Fibroblast of the aortic adventitia (primary cell): ENCODE measurements around the gene ACSL3. TPM values are rescaled to one million over a fixed set of nuclear protein-coding genes. Genes with fewer than 3 reads are reported as not detected.
"Not testable (repeated sequence)": the region's sequence is repeated elsewhere in the genome, so short reads cannot be mapped to it uniquely, and the experiment has no call there.

ENCODE experiments used
- DNase-seq: peaks from one replicate; pipeline ENCODE4 v3.0.0-alpha.2; 2010; ENCODE audit warnings: low read depth
- H3K4me3 ChIP-seq: 2 replicates; pipeline ENCODE4 v1.5.1; 2011; ENCODE audit warnings: low read depth, mild to moderate bottlenecking, control low read depth, low read length, moderate library complexity
- CTCF ChIP-seq: IDR thresholded peaks from 2 replicates; pipeline ENCODE4 v1.5.1; 2011; ENCODE audit warnings: mild to moderate bottlenecking, low read length, control low read depth, inconsistent platforms; ENCODE audit not compliant: insufficient read depth
- total RNA-seq: library from RNA; depleted of rRNA; stranded (reverse); fragments of >200 nt; gene quantifications from 2 replicates; pipeline ENCODE4 v1.2.3, GENCODE V29; 2012; ENCODE audit warnings: low replicate concordance

ACSL3 gene
- total RNA-seq, 1 donor: 88.5 TPM

GRCh38 chr2:222907790-222908441, 47.1 kb downstream of the ACSL3 start:
- H3K4me3 ChIP-seq: no peak overlapping the region
- DNase-seq: peak; percentile 62
- TF ChIP-seq CTCF: no peak

GRCh38 chr2:222909286-222909685, 48.5 kb downstream of the ACSL3 start:
- no peak overlapping the region for H3K4me3 ChIP-seq
- no peak for TF ChIP-seq CTCF
- DNase-seq: no peak

- DNase-seq: peak; percentile 78
- TF ChIP-seq CTCF: no peak
- no peak overlapping the region for H3K4me3 ChIP-seq
These were observed 51.3 kb downstream of the ACSL3 start for GRCh38 chr2:222912117-222912516.

- TF ChIP-seq CTCF: no peak
- no peak for DNase-seq
These were observed 51.9 kb downstream of the ACSL3 start for GRCh38 chr2:222912776-222913175.

GRCh38 chr2:222915092-222915957, 54.5 kb downstream of the ACSL3 start:
- TF ChIP-seq CTCF: peak; percentile 54
- DNase-seq: peak; percentile 66
- H3K4me3 ChIP-seq: no peak overlapping the region

More at GRCh38 chr2:222912776-222913175, 51.9 kb downstream of the ACSL3 start:
- no peak overlapping the region for H3K4me3 ChIP-seq

GRCh38 chr2:222916229-222917197, 55.7 kb downstream of the ACSL3 start:
- peak; percentile 43 for DNase-seq
- H3K4me3 ChIP-seq: no peak overlapping the region
- TF ChIP-seq CTCF: peak; percentile 26

GRCh38 chr2:222917212-222917611, 56.4 kb downstream of the ACSL3 start:
- DNase-seq, H3K4me3 ChIP-seq: not testable (repeated sequence)
